ENCODE measurements around the gene PSMB10. TPM values are rescaled to one million over a fixed set of nuclear protein-coding genes. Genes with fewer than 3 reads are reported as not detected.
A peak's percentile ranks its signal among the peaks of the same experiment; 100 is the strongest.

PSMB10 gene
- total RNA-seq, 1 experiment from 2014 or later = 36.6 TPM

DNA sequence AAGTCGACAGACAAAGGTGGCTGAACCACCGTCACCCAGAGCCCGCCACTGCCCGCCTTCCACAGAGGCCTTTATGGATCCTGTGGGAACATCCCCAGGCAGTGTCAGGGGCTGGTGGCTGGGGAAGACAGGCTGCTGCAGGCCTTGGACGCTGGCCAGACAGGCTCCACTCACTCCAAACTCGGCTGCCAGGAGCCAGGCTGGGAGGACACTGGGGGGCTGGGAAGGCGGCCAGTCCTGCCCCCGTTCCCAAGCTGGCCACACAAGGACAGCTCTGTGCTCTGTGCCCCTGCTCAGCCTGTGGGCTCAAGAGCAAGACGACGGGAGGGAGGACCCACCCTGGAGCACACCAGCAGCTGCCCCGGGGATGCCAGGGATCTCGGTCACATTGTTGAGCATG lies 14.8 kb upstream of the PSMB10 start:
- H3K27me3 ChIP-seq (ENCODE audit: control insufficient read depth, insufficient read depth, low read length) = no peaks in the 10 kb centered on the region
- no peak for DNase-seq
- H3K4me3 ChIP-seq (ENCODE audit: insufficient read depth, low read depth, low read length) = no peak overlapping the region
- H3K36me3 ChIP-seq (replicated peaks; ENCODE audit: control insufficient read depth, insufficient read depth, low read length) = peaks cover 51% of the 10 kb centered on the region

DNA sequence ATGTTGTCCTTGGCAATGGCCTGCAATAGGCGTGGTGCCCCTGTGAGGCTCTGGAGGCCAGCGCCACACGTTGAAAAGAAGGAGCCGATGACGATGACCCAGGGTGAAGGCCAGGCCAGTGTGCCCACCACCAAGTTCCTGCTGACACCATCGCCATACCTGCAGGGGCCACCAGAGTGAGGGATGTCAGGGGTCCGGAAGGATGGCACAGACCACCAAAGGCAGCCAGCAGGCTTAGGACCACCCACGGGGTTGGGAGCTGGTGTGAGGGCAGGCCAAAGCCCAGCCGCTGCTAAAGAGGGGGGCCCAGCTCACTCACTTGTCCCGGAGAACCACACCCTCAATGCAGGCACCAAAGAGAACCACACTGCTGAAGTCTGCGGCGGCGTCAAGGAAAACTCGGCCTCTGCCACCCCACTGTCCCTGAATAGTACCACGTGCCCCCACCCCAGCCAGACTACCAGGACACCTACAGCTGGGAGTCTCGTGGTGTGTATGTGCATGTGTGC lies 13.7 kb upstream of the PSMB10 start:
- H3K36me3 ChIP-seq (replicated peaks; ENCODE audit: control insufficient read depth, insufficient read depth, low read length) = peaks cover 59% of the 10 kb centered on the region
- no peaks in the 10 kb centered on the region for H3K27me3 ChIP-seq (ENCODE audit: control insufficient read depth, insufficient read depth, low read length)
- H3K4me3 ChIP-seq (ENCODE audit: insufficient read depth, low read depth, low read length) = no peak overlapping the region
- DNase-seq = no peak

DNA sequence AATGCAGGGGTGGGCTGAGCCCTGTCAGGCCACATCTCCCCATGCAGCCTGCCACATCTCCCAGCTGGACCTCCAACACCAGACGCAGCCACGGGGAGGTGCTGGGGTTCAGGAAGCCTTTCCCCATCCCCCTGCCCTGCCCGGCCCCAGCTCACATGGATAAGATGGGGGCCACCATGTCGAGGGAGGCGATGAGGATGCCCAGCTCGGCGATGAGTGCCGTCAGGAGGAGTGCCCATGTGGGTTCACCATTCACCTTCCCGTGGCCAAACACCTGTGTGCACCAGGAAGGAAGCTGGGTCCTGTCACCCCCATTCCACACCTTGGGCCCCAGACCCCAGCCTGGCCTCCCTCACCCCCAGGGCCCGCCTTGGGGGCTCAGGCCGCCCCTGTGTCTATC lies 13.0 kb upstream of the PSMB10 start:
- Histone ChIP-seq H3K36me3 (replicated peaks; ENCODE audit: control insufficient read depth, insufficient read depth, low read length) (peaks cover 58% of the 10 kb centered on the region), H3K4me3 (ENCODE audit: insufficient read depth, low read depth, low read length) (no peak overlapping the region), H3K27me3 (ENCODE audit: control insufficient read depth, insufficient read depth, low read length) (no peaks in the 10 kb centered on the region)
- no peak for DNase-seq

DNA sequence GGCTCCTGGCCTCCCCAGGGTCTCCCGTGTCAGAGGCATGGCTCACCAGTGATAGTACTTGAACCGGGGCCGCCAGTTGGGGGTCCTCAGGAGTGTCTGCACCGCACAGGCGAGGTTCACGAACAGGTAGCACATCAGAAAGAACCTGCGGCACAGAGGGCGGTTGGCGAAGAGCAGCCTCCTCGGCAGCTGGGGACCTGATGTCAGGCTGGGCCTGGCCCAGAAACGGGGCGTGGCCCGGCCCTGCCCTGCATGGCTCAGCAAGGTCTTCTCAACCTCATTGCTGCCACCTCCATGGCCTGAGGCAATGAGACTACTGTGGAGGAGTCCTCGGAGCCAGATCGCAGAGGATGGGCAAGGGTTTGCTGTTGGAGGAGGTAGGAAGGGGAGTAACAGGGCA lies 11.4 kb upstream of the PSMB10 start:
- peaks cover 49% of the 10 kb centered on the region for H3K36me3 ChIP-seq (replicated peaks; ENCODE audit: control insufficient read depth, insufficient read depth, low read length)
- no peak overlapping the region for H3K4me3 ChIP-seq (ENCODE audit: insufficient read depth, low read depth, low read length)
- no peak for DNase-seq
- H3K27me3 ChIP-seq (ENCODE audit: control insufficient read depth, insufficient read depth, low read length) = no peaks in the 10 kb centered on the region

DNA sequence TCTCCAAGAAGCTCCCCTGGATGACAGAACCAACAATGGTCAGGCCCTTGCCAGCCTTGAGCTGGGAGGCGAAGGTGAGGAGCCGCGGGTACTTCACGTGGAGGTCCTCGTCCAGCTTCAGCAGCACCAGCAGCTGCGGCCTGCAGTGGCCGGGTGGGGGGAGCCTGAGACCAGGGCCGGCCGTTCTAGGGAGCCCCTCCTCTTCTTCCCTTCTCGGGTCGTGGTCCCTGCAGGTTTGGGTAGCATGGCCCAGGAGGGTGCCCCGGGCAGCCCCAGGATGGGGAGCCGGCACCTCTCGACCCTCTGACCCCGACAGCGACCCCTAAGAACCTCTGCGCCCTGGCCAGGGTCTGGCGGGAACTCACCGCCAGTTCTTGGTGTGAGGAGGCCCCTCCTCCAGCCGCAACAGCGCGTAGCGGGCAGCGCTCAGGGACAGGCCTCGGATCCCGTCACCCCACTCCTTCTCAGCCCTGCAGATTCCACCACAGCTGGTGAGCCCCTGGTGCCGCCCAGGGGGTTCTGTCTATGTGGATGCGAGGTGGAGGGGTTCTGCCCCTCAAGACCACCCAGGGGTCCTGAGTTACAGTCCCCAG lies 10.4 kb upstream of the PSMB10 start:
- Histone ChIP-seq H3K27me3 (ENCODE audit: control insufficient read depth, insufficient read depth, low read length) (no peaks in the 10 kb centered on the region), H3K4me3 (ENCODE audit: insufficient read depth, low read depth, low read length) (no peak overlapping the region), H3K36me3 (replicated peaks; ENCODE audit: control insufficient read depth, insufficient read depth, low read length) (peaks cover 49% of the 10 kb centered on the region)
- DNase-seq = no peak

DNA sequence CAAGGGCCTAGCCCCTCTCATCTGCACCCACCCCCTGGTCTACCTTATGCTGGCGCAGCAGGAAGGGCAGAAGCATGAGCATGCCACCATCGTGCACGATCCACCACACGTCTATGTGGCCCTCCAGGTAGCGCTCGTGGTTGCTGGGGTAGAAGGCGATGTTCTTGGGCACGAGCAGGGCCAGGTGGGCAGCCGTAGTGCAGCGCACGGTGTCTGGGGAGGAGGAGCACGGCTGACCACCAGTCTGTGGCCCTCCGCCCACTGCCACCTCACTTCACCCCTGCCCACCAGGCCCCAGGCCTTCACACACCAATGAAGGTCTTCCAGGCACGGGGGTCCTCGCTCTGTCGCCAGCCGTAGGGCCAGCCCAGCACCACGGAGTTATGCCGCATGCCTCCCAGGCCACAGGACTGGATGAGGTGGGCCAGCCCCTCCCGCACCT lies 9.5 kb upstream of the PSMB10 start:
- no peaks in the 10 kb centered on the region for H3K27me3 ChIP-seq (ENCODE audit: control insufficient read depth, insufficient read depth, low read length)
- H3K4me3 ChIP-seq (ENCODE audit: insufficient read depth, low read depth, low read length) = no peak overlapping the region
- DNase-seq = no peak
- H3K36me3 ChIP-seq (replicated peaks; ENCODE audit: control insufficient read depth, insufficient read depth, low read length) = peaks cover 41% of the 10 kb centered on the region

DNA sequence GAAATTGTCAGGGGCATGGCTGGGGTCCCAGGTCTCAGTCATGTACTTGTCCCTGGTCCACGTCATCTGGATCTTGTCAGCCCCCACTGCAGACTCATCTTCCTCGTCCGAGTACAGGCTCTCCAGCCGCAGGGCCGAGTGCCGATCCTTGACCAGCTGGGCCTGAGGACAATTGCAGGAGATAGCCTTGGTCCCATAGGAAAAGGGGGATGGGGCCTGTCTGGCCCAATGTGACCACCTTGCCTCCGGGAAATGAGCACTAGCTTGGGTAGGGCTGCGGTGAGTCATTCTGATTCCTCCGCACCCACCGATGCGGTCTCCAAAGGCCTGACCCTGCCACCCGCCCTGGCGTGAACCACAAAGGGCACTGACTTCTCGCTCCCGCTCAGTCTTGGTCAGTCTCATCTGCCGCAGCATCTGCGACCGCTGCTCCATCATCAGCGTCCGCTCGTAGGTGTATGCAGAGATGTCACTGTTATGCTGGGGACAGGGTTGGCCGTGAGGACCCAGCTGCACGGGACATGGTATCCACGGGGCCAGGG lies 8.8 kb upstream of the PSMB10 start:
- Histone ChIP-seq H3K4me3 (ENCODE audit: insufficient read depth, low read depth, low read length) (no peak overlapping the region), H3K36me3 (replicated peaks; ENCODE audit: control insufficient read depth, insufficient read depth, low read length) (peaks cover 35% of the 10 kb centered on the region), H3K27me3 (ENCODE audit: control insufficient read depth, insufficient read depth, low read length) (no peaks in the 10 kb centered on the region)
- no peak for DNase-seq

DNA sequence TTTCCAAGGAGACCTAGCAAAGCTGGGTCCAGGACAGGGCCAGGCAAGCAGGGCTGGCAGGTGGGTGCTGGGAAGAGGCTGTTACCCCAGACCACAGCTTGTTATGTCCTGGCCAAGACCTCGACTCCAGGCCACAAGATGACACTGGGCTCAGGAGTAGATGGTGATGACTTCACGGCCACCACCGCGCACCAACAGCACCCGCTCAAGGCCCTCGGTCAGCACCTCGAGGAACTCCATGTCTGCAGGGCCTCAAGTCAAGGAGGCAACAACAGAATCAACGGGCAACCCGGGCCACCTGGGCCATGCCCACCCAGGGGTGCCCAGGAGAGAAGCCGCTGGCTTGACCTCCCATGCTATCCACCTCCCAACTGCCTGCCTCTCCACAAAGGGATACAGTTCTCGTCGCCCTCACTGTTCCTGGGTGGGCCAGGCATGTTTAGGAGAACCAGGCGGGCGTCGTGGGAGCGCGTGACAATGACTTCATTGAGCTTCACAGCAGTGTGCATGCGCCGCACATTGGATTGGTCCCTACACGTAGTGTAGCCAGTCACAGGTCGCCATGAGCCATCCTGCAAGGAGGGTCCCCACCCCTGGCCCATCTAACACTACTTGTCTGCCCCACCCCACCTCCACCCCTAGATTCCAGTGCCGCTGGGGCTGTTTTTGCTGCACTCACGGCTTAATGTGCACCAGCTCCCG lies 8.2 kb upstream of the PSMB10 start:
- no peaks in the 10 kb centered on the region for H3K27me3 ChIP-seq (ENCODE audit: control insufficient read depth, insufficient read depth, low read length)
- no peak for DNase-seq
- no peak overlapping the region for H3K4me3 ChIP-seq (ENCODE audit: insufficient read depth, low read depth, low read length)
- peaks cover 34% of the 10 kb centered on the region for H3K36me3 ChIP-seq (replicated peaks; ENCODE audit: control insufficient read depth, insufficient read depth, low read length)

DNA sequence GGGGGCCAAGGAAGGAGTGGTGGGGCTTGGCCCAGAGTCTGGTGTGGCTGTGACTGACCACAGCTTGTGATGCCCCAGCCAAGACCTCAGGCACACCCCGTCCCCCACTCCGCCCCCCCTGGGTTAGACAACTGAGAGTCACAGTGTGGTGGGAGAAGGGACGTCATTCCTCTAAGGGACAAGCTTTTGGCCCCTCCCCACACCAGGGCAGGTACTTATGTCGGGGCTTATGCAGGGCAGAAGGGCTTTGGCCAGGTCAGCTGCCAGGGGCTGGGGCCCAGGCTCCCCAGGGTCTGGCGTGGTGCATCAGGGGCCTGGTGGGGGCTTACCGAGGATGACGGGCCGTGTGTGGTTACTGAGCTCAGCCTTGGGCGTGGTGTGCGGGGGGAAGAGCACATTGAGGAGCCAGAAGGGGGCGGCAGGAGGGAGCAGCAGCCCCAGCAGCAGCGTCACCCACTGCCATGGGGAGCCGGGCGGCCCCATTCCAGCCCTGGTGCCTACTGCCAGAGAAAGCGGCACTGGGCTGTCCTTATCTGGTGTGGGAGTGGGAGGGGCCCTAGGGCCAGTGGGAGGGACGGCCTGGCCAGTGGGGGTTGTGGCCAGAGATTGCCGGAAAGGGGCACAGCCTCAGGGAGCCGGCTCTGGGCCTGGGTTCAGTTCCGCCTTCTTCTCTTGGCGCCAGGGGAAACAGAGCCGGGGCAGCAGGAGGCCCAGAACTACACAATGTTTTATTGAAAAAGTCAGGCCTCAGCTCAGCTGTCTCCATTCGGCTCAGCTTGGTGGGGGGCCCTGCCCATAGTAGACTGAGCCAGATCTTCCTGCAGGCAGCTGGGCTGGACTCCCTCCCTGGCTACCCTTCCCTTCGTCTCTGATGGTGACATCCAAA lies 7.2 kb upstream of the PSMB10 start, which contains the start of gene LCAT:
Gene LCAT, minus strand, starts transcription at position 502 of the 886 bp plus-strand sequence. Its CDS starts 19 bp downstream, at position 483.
- Histone ChIP-seq H3K27me3 (ENCODE audit: control insufficient read depth, insufficient read depth, low read length) (no peaks in the 10 kb centered on the region), H3K4me3 (ENCODE audit: insufficient read depth, low read depth, low read length) (no peak within 1 kb of the TSS), H3K36me3 (replicated peaks; ENCODE audit: control insufficient read depth, insufficient read depth, low read length) (peaks cover 27% of the 10 kb centered on the region)
- DNase-seq = peak; percentile 80

DNA sequence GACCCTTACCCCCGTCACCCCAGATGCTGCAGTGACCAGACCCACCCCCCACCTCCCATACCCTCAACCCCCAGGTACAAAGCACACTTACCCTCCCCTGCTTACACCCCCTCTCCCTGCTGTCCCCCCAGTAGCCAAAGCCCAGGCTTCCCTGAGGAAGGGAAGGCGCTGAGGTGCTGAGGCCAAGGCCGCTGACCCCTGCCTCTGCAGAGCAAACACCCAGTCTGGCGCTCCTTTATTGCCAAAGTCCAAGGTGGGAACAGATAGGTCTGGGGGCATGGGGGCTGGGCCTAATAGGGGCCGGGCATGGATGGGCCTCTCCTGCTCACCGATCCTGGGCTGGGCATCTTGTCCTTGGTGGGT lies 6.6 kb upstream of the PSMB10 start:
- H3K27me3 ChIP-seq (ENCODE audit: control insufficient read depth, insufficient read depth, low read length) = no peaks in the 10 kb centered on the region

DNA sequence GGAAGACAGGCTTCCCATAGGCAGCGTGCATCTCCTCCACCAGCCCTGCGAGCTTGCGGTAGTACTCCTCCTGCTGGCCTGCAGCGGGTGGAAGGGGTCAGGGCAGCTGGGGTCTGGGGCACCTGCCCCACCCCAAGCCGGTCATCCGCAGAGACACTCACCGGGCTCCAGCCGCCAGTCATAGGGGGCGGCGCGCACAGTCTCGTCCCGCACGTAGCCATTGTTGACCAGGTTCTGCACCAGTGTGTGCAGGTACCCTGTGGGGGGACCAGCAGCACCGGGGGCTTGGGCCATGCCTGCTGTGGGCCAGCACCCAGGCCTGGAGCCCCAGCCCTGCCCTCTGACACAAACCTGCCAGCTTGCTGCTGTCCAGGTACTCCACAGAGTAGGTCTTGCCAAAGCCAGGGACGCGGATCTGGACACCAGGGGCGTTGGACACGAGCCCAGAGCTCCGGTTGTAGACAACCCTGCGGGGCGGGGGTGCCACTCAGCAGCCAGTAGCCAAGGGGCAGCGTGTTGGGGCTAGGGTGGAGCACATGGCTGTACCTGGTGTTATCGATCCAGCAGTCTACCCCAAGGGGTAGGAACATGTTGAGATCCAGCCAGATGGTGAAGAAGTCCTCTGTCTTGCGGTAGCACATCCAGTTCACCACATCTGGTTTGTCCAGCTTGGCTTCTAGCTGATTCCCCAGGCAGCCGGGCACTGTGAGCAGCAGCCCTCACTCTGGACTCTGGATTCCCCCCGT lies 6.0 kb upstream of the PSMB10 start:
- H3K4me3 ChIP-seq (ENCODE audit: insufficient read depth, low read depth, low read length) = no peak overlapping the region
- H3K36me3 ChIP-seq (replicated peaks; ENCODE audit: control insufficient read depth, insufficient read depth, low read length) = peaks cover 20% of the 10 kb centered on the region
- H3K27me3 ChIP-seq (ENCODE audit: control insufficient read depth, insufficient read depth, low read length) = no peaks in the 10 kb centered on the region
- DNase-seq = peak; percentile 77

More for the DNA sequence above, 6.6 kb upstream of the PSMB10 start:
- H3K4me3 ChIP-seq (ENCODE audit: insufficient read depth, low read depth, low read length) = no peak overlapping the region
- peaks cover 22% of the 10 kb centered on the region for H3K36me3 ChIP-seq (replicated peaks; ENCODE audit: control insufficient read depth, insufficient read depth, low read length)
- no peak for DNase-seq

DNA sequence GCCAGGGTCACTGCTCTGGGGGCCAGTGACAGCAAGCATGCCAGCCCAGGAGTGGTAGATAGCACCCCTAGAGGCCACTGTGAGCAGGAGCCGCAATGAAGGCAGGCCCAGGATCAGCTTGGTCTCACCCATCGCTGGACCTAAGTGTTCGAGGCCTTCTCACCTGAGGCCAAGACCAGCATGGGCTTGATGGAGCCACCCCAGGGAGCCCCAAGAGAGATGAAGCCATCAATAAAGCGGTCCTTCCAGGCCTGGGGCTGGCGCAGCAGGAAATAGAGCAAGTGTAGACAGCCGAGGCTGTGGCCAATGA lies 5.5 kb upstream of the PSMB10 start:
- peak; percentile 94 for DNase-seq
- peaks cover 20% of the 10 kb centered on the region for H3K36me3 ChIP-seq (replicated peaks; ENCODE audit: control insufficient read depth, insufficient read depth, low read length)
- H3K4me3 ChIP-seq (ENCODE audit: insufficient read depth, low read depth, low read length) = no peak overlapping the region
- H3K27me3 ChIP-seq (ENCODE audit: control insufficient read depth, insufficient read depth, low read length) = no peaks in the 10 kb centered on the region

DNA sequence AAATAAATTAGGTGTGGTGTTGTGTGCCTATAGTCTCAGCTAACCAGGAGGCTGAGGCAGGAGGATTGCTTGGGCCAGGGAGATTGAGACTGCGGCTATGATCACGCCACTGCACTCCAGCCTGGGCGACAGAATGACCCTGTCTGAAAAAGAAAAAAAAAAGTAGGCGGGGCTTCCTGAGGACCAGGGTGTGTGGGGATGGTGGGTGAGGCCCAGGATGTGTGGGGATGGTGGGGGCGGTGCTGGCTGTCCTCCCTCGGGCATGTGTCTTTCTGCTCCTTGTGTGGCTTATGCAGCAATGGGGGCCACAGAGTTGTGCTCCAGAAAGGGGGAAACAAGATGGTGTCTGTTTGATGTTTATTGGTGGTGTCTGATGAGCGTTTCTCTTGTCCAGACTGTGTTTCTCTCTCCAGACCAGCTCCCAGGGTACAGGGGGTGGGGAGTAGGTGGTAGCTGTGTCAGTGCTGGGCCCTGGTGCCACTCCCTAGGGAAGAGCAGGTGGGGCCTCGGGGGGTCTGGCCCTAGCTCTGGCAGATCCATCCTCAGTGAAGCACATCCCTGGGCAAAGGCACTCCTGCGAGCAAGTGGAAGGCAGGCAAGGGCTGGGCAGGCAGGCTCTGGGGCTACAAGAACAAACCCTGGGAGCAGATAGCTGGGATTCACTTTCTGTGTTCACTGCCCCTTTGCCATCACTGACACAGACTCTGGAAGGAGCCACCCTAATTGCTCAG lies 5.0 kb upstream of the PSMB10 start:
- Histone ChIP-seq H3K36me3 (replicated peaks; ENCODE audit: control insufficient read depth, insufficient read depth, low read length) (peaks cover 18% of the 10 kb centered on the region), H3K4me3 (ENCODE audit: insufficient read depth, low read depth, low read length) (no peak overlapping the region), H3K27me3 (ENCODE audit: control insufficient read depth, insufficient read depth, low read length) (no peaks in the 10 kb centered on the region)
- DNase-seq = no peak

All from H7 (cell line).